SU-DHL-6 (cell line): ENCODE measurements around the gene GPT2.
A peak's percentile ranks its signal among the peaks of the same experiment; 100 is the strongest.

Experiments
- H2AFZ ChIP-seq: fragments of 200-600 bp; sonication (generic); 2 replicates; pipeline ENCODE4 v1.6.1; 2014; ENCODE audit warnings: low read depth, mild to moderate bottlenecking, moderate library complexity, mixed read lengths, antibody characterized with exemption, low read length; ENCODE audit not compliant: severe bottlenecking
- H3F3A ChIP-seq: fragments of 200-600 bp; shearing (Covaris generic); 2 replicates; pipeline ENCODE4 v1.6.0; 2016; ENCODE audit warnings: antibody characterized with exemption, mild to moderate bottlenecking; ENCODE audit not compliant: insufficient read depth
- H3K27ac ChIP-seq: fragments of 200-600 bp; sonication (generic); 2 replicates; pipeline ENCODE4 v1.5.1; 2016; ENCODE audit warnings: low read depth, mild to moderate bottlenecking, low read length, moderate library complexity, mixed read lengths
- H3K27me3 ChIP-seq: fragments of 200-600 bp; sonication (generic), shearing (Covaris generic); 2 replicates; pipeline ENCODE4 v1.6.0; 2014; ENCODE audit warnings: mild to moderate bottlenecking, low read length
- H3K36me3 ChIP-seq: fragments of 200-600 bp; sonication (generic); 2 replicates; pipeline ENCODE4 v1.6.1; 2014; ENCODE audit warnings: mild to moderate bottlenecking, low read length, mixed read lengths
- H3K4me2 ChIP-seq: fragments of 300-600, 200-600 bp; shearing (Covaris generic), sonication (generic); 2 replicates; pipeline ENCODE4 v1.6.0; 2014; ENCODE audit warnings: low read length, low read depth, mild to moderate bottlenecking; ENCODE audit not compliant: poor library complexity, severe bottlenecking
- H3K4me3 ChIP-seq: fragments of 200-600 bp; sonication (generic); 2 replicates; pipeline ENCODE4 v1.5.1; 2014; ENCODE audit warnings: antibody characterized with exemption, low read length, mild to moderate bottlenecking, mixed read lengths; ENCODE audit not compliant: insufficient read depth, poor library complexity, severe bottlenecking
- H3K79me2 ChIP-seq: fragments of 200-600 bp; sonication (generic); 2 replicates; pipeline ENCODE4 v1.6.1; 2014; ENCODE audit warnings: mild to moderate bottlenecking, low read length, moderate library complexity; ENCODE audit not compliant: insufficient read depth
- H3K9ac ChIP-seq: fragments of 200-600 bp; sonication (generic); 2 replicates; pipeline ENCODE4 v1.7.0; 2014; ENCODE audit warnings: mild to moderate bottlenecking, low read length
- H3K9me2 ChIP-seq: fragments of 200-600 bp; sonication (generic); replicated peaks from 2 replicates; pipeline ENCODE4 v1.6.1; 2014; ENCODE audit warnings: low read length; ENCODE audit not compliant: insufficient read depth
- H3K9me3 ChIP-seq: fragments of 200-600 bp; sonication (generic); 2 replicates; pipeline ENCODE4 v1.6.1; 2014; ENCODE audit warnings: low read length, mixed read lengths; ENCODE audit not compliant: insufficient read depth
- H4K20me1 ChIP-seq: fragments of 200-600 bp; sonication (generic); 2 replicates; pipeline ENCODE4 v1.6.1; 2014; ENCODE audit warnings: low read depth, mild to moderate bottlenecking, antibody characterized with exemption, low read length, moderate library complexity, mixed read lengths
- EZH2phosphoT487 ChIP-seq: fragments of 200-600 bp; sonication (generic), shearing (Covaris generic); conservative IDR thresholded peaks from 2 replicates; pipeline ENCODE4 v1.6.1; 2018; ENCODE audit warnings: mild to moderate bottlenecking, antibody characterized with exemption, low read length, moderate library complexity, mixed read lengths
- TF ChIP-seq, protein P1 (sequence below): fragments of 200-600 bp; sonication (generic); IDR thresholded peaks from one replicate; pipeline ENCODE4 v1.5.1; 2017; ENCODE audit warnings: antibody characterized with exemption, mild to moderate bottlenecking, low read length, moderate library complexity; ENCODE audit not compliant: insufficient read depth, poor library complexity, severe bottlenecking

The GPT2 gene

DNA sequence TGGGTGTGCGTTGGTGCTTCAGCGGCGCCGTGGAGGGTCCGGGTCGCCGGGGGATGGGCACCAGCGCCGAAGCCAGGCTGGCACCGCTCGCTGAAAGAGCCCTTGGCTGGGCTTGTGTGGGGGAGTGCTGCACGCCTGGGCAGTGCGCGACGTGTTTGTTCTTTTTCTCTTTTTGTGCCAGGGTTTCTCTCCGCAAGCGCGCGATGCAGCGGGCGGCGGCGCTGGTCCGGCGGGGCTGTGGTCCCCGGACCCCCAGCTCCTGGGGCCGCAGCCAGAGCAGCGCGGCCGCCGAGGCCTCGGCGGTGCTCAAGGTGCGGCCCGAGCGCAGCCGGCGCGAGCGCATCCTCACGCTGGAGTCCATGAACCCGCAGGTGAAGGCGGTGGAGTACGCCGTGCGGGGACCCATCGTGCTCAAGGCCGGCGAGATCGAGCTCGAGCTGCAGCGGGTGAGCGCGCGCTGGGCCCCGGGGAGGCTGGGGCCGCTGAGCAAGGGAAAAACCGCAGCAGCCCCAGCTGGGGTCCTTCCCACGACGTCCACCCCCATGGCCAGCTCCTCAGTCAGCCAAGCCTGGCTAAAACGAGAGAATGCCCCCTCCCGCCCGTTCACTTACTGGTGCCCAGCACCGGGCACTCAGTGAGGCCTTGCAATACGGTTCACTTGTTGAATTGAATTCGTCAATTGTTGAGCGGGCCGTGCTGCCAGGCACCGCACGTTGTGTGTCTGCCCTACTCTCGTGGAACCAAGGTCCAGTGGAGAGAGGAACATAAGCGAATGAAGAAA lies 541 bp downstream of the GPT2 start:
- H3K9ac ChIP-seq, result peak overlapping the region; percentile 67
- H2AFZ ChIP-seq, result peak overlapping the region; percentile 86
- H3K9me3 ChIP-seq, result no peaks in the 10 kb centered on the region
- H3K9me2 ChIP-seq, result no peaks in the 10 kb centered on the region
- H3K36me3 ChIP-seq, result no peaks in the 10 kb centered on the region
- H3K27ac ChIP-seq, result no peak overlapping the region
- no peaks in the 10 kb centered on the region for H3K27me3 ChIP-seq
- H4K20me1 ChIP-seq, result no peaks in the 10 kb centered on the region
- TF ChIP-seq, protein P1, sequence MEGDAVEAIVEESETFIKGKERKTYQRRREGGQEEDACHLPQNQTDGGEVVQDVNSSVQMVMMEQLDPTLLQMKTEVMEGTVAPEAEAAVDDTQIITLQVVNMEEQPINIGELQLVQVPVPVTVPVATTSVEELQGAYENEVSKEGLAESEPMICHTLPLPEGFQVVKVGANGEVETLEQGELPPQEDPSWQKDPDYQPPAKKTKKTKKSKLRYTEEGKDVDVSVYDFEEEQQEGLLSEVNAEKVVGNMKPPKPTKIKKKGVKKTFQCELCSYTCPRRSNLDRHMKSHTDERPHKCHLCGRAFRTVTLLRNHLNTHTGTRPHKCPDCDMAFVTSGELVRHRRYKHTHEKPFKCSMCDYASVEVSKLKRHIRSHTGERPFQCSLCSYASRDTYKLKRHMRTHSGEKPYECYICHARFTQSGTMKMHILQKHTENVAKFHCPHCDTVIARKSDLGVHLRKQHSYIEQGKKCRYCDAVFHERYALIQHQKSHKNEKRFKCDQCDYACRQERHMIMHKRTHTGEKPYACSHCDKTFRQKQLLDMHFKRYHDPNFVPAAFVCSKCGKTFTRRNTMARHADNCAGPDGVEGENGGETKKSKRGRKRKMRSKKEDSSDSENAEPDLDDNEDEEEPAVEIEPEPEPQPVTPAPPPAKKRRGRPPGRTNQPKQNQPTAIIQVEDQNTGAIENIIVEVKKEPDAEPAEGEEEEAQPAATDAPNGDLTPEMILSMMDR, result no peak
- no peak for TF ChIP-seq EZH2phosphoT487
- peaks cover 18% of the 10 kb centered on the region; the same call in 1 of the 2 replicates for H3K79me2 ChIP-seq
- peak overlapping the region; percentile 76 for H3K4me2 ChIP-seq
- no peaks in the 10 kb centered on the region for H3F3A ChIP-seq
- peak overlapping the region; percentile 90 for H3K4me3 ChIP-seq

DNA sequence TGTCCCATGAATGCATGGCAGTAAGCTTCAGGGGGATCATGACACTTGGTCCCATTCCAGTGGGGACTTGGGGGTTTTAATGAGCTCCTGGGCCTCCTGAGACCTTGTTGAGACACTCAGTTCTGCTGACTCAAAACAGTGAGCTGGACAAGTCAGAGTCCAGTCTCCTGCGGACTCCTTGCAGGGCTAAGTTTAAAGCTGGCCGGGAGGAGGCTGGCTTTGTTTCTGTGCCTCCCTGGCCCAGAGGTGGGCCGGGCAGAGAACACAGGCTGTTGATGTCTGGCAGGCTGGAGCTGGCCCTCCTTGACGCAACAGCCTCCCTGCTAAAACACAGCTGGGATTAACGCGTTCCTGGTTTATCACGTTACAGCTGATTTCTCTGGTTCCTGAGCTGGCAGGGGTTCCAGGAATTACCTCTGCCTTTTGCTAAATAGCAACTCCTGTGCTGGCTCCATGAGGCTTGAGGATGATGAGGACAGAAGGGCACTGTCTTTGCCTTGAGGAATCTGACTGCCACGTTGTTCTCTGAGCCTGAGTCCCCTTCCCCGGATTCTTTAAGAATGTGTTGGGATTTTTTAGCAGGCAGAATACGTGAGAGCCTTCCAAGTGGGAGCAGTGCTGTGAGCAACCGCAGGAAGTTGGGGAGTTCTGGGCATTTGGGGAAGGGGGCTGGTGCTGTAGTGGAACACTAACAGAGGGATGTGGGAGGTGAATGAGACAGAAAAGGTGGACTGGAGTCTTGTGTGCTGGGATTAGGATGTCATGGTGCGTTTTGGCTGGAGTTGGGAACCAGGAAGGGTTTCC lies 2.0 kb downstream of the GPT2 start:
- Histone ChIP-seq H3K9me2 (no peaks in the 10 kb centered on the region), H3K79me2 (peaks cover 24% of the 10 kb centered on the region; the same call in 1 of the 2 replicates), H3K4me2 (peak overlapping the region; percentile 76), H3F3A (no peaks in the 10 kb centered on the region), H3K27me3 (no peaks in the 10 kb centered on the region), H3K36me3 (no peaks in the 10 kb centered on the region), H2AFZ (no peak overlapping the region), H3K9ac (0 out of 2 replicates have a peak overlapping the region, but pooled peaks have one; percentile 67), H3K9me3 (no peaks in the 10 kb centered on the region), H3K27ac (no peak overlapping the region), H4K20me1 (no peaks in the 10 kb centered on the region), H3K4me3 (no peak overlapping the region)
- TF ChIP-seq EZH2phosphoT487, result no peak
- TF ChIP-seq, protein P1, result no peak

DNA sequence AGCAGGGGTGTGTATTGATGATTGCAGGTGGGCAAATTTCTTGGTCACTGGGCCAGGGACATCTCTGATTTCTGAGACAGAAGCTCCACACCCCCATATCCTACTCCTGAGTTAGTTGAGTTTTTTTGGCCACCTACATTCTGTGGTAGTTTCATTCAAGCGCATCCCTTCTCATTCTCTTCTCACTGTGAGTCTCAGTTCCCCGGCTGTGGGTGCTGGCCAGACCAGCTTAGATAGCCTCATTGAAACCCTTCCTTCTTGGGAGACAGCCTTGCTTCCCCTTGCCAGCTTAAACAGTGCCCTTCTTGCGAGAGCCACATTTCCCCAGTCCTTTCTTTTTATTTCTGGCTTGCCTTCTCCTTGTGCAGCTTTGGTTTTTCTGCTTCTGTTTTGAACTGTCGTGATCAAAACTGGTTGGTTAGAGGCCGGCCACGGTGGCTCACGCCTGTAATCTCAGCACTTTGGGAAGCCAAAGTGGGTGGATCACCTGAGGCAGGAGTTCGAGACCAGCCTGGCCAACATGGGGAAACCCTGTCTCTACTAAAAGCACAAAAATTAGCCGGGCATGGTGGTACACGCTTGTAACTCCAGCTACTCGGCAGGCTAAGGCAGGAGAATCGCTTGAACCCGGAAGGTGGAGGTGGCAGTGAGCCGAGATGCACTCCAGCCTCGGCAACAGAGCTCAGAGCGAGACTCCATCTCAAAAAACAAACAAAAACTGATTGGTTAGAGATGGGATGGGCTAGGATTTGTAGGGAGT lies 2.8 kb downstream of the GPT2 start:
- no peak overlapping the region for H3K9ac ChIP-seq

More for the DNA sequence above, 2.8 kb downstream of the GPT2 start:
- Histone ChIP-seq H3K9me2 (no peaks in the 10 kb centered on the region), H3K27ac (no peak overlapping the region), H3K4me2 (no peak overlapping the region), H2AFZ (no peak overlapping the region), H4K20me1 (no peaks in the 10 kb centered on the region), H3K27me3 (no peaks in the 10 kb centered on the region), H3K9me3 (no peaks in the 10 kb centered on the region), H3K4me3 (no peak overlapping the region), H3F3A (no peaks in the 10 kb centered on the region), H3K79me2 (peaks cover 24% of the 10 kb centered on the region; the same call in 1 of the 2 replicates), H3K36me3 (no peaks in the 10 kb centered on the region; the same call in 1 of the 2 replicates)
- TF ChIP-seq, protein P1, result no peak
- no peak for TF ChIP-seq EZH2phosphoT487
